IMR-90 (cell line): ENCODE data around the gene ZNF546. TPM values are rescaled to one million over a fixed set of nuclear protein-coding genes. Genes with fewer than 3 reads are reported as not detected.
"Not testable (repeated sequence)": the region's sequence is repeated elsewhere in the genome, so short reads cannot be mapped to it uniquely, and the experiment has no call there.

Source experiments
- ATAC-seq: fragments of 200-7000 bp; cut with Tn5 transposase; 2 replicates; pipeline ENCODE4 v1.9.1; 2020; ENCODE audit warnings: low read depth, mild to moderate bottlenecking, moderate library complexity
- BruUV-seq: library from RNA; stranded (reverse); fragments of 400-500 nt; replicated peaks from 2 replicates; lab custom pipeline; 2021; lab: Mats Ljungman, UMichigan
- CTCF ChIA-PET: fragments of 300-600 bp; formaldehyde crosslinking; extraction: SDS; loops from one replicate; lab custom pipeline; 2021; ENCODE audit warnings: antibody characterized with exemption; lab: Yijun Ruan, JAX
- POLR2A ChIA-PET: fragments of 300-600 bp; sonication (Branson Sonifier 250); formaldehyde crosslinking; loops from one replicate; lab custom pipeline; 2022; ENCODE audit warnings: antibody characterized with exemption; ENCODE audit not compliant: unreplicated experiment; lab: Charles Lee
- DNase-seq: peaks from one replicate; pipeline ENCODE4 v3.0.0; 2013
- H2AFZ ChIP-seq: replicated peaks from 2 replicates; pipeline ENCODE3; 2013; ENCODE audit warnings: low read length, mild to moderate bottlenecking; ENCODE audit not compliant: poor library complexity
- H2AK5ac ChIP-seq: 2 replicates; pipeline ENCODE4 v1.6.1; 2013; ENCODE audit warnings: low read depth, low read length, inconsistent platforms
- H2AK9ac ChIP-seq: replicated peaks from 2 replicates; pipeline ENCODE3; 2013; ENCODE audit warnings: mild to moderate bottlenecking, low read depth, low read length, moderate library complexity; ENCODE audit not compliant: poor library complexity
- H2BK120ac ChIP-seq: 2 replicates; pipeline ENCODE4 v1.6.1; 2013; ENCODE audit warnings: low read depth, low read length, inconsistent platforms
- H2BK15ac ChIP-seq: 3 replicates; pipeline ENCODE4 v1.6.1; 2013; ENCODE audit warnings: low read depth, low read length, inconsistent platforms
- H2BK20ac ChIP-seq: 2 replicates; pipeline ENCODE4 v1.6.1; 2013; ENCODE audit warnings: low read depth, mild to moderate bottlenecking, inconsistent platforms, low read length, moderate library complexity
- H2BK5ac ChIP-seq: 2 replicates; pipeline ENCODE4 v1.6.1; 2013; ENCODE audit warnings: mild to moderate bottlenecking, low read depth, low read length, inconsistent platforms; ENCODE audit not compliant: poor library complexity, severe bottlenecking
- H3K14ac ChIP-seq: replicated peaks from 2 replicates; pipeline ENCODE4 v1.6.1; 2013; ENCODE audit warnings: low read depth, low read length, inconsistent platforms
- H3K18ac ChIP-seq: 2 replicates; pipeline ENCODE4 v1.6.1; 2013; ENCODE audit warnings: low read depth, low read length, control low read depth
- H3K23ac ChIP-seq: 2 replicates; pipeline ENCODE4 v1.6.1; 2013; ENCODE audit warnings: low read depth, low read length, inconsistent platforms
- H3K27ac ChIP-seq: 2 replicates; pipeline ENCODE4 v1.5.1; 2013; ENCODE audit warnings: mild to moderate bottlenecking, control low read depth, low read length; ENCODE audit not compliant: insufficient read depth
- H3K27me3 ChIP-seq: 2 replicates; pipeline ENCODE4 v1.6.1; 2013; ENCODE audit warnings: low read length; ENCODE audit not compliant: control insufficient read depth, insufficient read depth
- H3K36me3 ChIP-seq: 2 replicates; pipeline ENCODE4 v1.6.1; 2013; ENCODE audit warnings: low read length, mixed read lengths; ENCODE audit not compliant: control insufficient read depth, insufficient read depth
- H3K4ac ChIP-seq: 2 replicates; pipeline ENCODE4 v1.6.1; 2013; ENCODE audit warnings: low read depth, low read length, inconsistent platforms
- H3K4me1 ChIP-seq: 2 replicates; pipeline ENCODE4 v1.6.1; 2013; ENCODE audit warnings: low read length, mixed read lengths; ENCODE audit not compliant: control insufficient read depth, insufficient read depth
- H3K4me2 ChIP-seq: 2 replicates; pipeline ENCODE4 v1.6.1; 2013; ENCODE audit warnings: low read depth, mild to moderate bottlenecking, control low read depth, low read length, moderate library complexity
- H3K4me3 ChIP-seq: 2 replicates; pipeline ENCODE4 v1.5.1; 2013; ENCODE audit warnings: low read depth, mild to moderate bottlenecking, control low read depth, low read length, moderate library complexity; ENCODE audit not compliant: insufficient read depth
- H3K56ac ChIP-seq: 2 replicates; pipeline ENCODE4 v1.6.1; 2013; ENCODE audit warnings: low read length, inconsistent platforms; ENCODE audit not compliant: insufficient read depth; ENCODE audit errors: extremely low read depth
- H3K79me1 ChIP-seq, 2 experiments: 2 replicates each; pipeline ENCODE4 v1.6.1; 2013; ENCODE audit warnings: low read length in 2 of 2, inconsistent platforms in 1 of 2, low read depth in 1 of 2
- H3K9ac ChIP-seq: 2 replicates; pipeline ENCODE4 v1.6.1; 2013; ENCODE audit warnings: low read depth, low read length, control low read depth
- H3K9me1 ChIP-seq: 2 replicates; pipeline ENCODE4 v1.6.1; 2013; ENCODE audit warnings: low read length, inconsistent platforms; ENCODE audit not compliant: insufficient read depth
- H3K9me3 ChIP-seq: 2 replicates; pipeline ENCODE4 v1.6.1; 2013; ENCODE audit warnings: low read length; ENCODE audit not compliant: control insufficient read depth, insufficient read depth
- H4K20me1 ChIP-seq: 2 replicates; pipeline ENCODE4 v1.6.1; 2013; ENCODE audit warnings: low read length, inconsistent platforms; ENCODE audit not compliant: insufficient read depth
- H4K5ac ChIP-seq: 2 replicates; pipeline ENCODE4 v1.6.1; 2013; ENCODE audit warnings: mild to moderate bottlenecking, low read depth, low read length, control low read depth
- H4K8ac ChIP-seq, 2 experiments: 2 replicates each; pipeline ENCODE4 v1.6.1; 2013; ENCODE audit warnings: low read depth in 2 of 2, low read length in 2 of 2, control low read depth in 1 of 2, inconsistent platforms in 1 of 2
- H4K91ac ChIP-seq: 2 replicates; pipeline ENCODE4 v1.6.1; 2013; ENCODE audit warnings: low read depth, low read length, inconsistent platforms; ENCODE audit not compliant: insufficient read depth
- WGBS, 2 experiments: methylation state at CpG; one replicate each; pipeline versions ENCODE4 v1.1.5 to v1.1.7; 2013; ENCODE audit warnings: missing lambda C conversion rate in 2 of 2; ENCODE audit not compliant: insufficient read length in 1 of 2; ENCODE audit errors: extremely low coverage in 2 of 2; 5-methylcytosine and 5-hydroxymethylcytosine counted together
- dilution Hi-C: fragments of 300-500 bp; cut with HindIII; formaldehyde crosslinking; loops from one replicate; pipeline ENCODE4 v1.14.3; 2018; ENCODE audit warnings: low sequenced_read_pairs; ENCODE audit not compliant: unreplicated experiment
- in situ Hi-C: fragments of 300-500 bp; cut with MboI; formaldehyde crosslinking; loops from 3 replicates; pipeline ENCODE4 v1.14.3; 2019; ENCODE audit warnings: low sequenced_read_pairs, inconsistent platforms, mixed read lengths
- intact Hi-C: fragments of 100-400 bp; cut with micrococcal nuclease; formaldehyde crosslinking; loops from 2 replicates; pipeline ENCODE4 v1.10.0; 2022
- polyA plus RNA-seq, 3 experiments: library from polyadenylated mRNA; depleted of rRNA; stranded (reverse); fragments of >200 nt; gene quantifications; 2 replicates each; pipeline ENCODE4 v1.2.3, GENCODE V29; 2012; ENCODE audit warnings: low replicate concordance in 1 of 3
- total RNA-seq: library from RNA; depleted of rRNA; stranded (reverse); fragments of >200 nt; gene quantifications from 2 replicates; pipeline ENCODE4 v1.2.3, GENCODE V29; 2012

The ZNF546 gene
- total and polyA plus RNA-seq, 2 of the 4 experiments (the other 2 are of a cell fraction) = 1.6 to 6.5 TPM

DNA sequence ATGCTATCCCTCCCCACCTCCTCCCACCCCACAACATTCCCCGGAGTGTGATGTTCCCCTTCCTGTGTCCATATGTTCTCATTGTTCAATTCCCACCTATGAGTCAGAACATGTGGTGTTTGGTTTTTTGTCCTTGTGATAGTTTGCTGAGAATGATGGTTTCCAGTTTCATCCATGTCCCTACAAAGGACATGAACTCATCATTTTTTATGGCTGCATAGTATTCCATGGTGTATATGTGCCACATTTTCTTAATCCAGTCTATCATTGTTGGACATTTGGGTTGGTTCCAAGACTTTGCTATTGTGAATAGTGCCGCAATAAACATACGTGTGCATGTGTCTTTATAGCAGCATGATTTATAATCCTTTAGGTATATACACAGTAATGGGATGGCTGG is 41.2 kb downstream of the ZNF546 start:
- peaks cover 42% of the 10 kb centered on the region for H3K9me3 ChIP-seq
- WGBS, 2 experiments = no CpG with 5 or more reads among the region's 3 CpGs
- DNase-seq, intact Hi-C loops, H2AK5ac ChIP-seq, H4K91ac ChIP-seq, H2BK120ac ChIP-seq, H3K14ac ChIP-seq, H2AK9ac ChIP-seq, H4K5ac ChIP-seq, H2BK5ac ChIP-seq, H3K79me1 ChIP-seq, H3K4me3 ChIP-seq, H3K27me3 ChIP-seq, H3K23ac ChIP-seq, H4K20me1 ChIP-seq, H3K27ac ChIP-seq, POLR2A ChIA-PET, dilution Hi-C loops, H3K4me2 ChIP-seq, H4K8ac ChIP-seq, H3K56ac ChIP-seq, H2BK15ac ChIP-seq, H2AFZ ChIP-seq, in situ Hi-C loops, H2BK20ac ChIP-seq, ATAC-seq, H3K4ac ChIP-seq, H3K4me1 ChIP-seq, BruUV-seq, CTCF ChIA-PET, H3K18ac ChIP-seq, H3K36me3 ChIP-seq, H3K9ac ChIP-seq, H3K9me1 ChIP-seq: not testable (repeated sequence)

DNA sequence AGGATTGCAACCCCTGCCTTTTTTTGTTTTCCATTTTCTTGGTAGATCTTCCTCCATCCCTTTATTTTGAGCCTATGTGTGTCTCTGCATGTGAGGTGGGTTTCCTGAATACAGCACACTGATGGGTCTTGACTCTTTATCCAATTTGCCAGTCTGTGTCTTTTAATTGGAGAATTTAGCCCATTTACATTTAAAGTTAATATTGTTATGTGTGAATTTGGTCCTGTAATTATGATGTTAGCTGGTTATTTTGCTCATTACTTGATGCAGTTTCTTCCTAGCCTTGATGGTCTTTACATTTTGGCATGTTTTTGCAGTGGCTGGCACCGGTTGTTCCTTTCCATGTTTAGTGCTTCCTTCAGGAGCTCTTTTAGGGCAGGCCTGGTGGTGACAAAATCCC is 44.9 kb downstream of the ZNF546 start:
- H3K9me3 ChIP-seq = peaks cover 23% of the 10 kb centered on the region
- CTCF ChIA-PET, in situ Hi-C loops, H3K56ac ChIP-seq, intact Hi-C loops, H2BK120ac ChIP-seq, H4K5ac ChIP-seq, ATAC-seq, H3K27ac ChIP-seq, H3K79me1 ChIP-seq, H2AK9ac ChIP-seq, dilution Hi-C loops, H3K27me3 ChIP-seq, H3K9me1 ChIP-seq, H3K4me1 ChIP-seq, H4K8ac ChIP-seq, H2AK5ac ChIP-seq, H2BK5ac ChIP-seq, H2AFZ ChIP-seq, H2BK20ac ChIP-seq, H4K20me1 ChIP-seq, H3K14ac ChIP-seq, POLR2A ChIA-PET, H4K91ac ChIP-seq, H3K4me2 ChIP-seq, BruUV-seq, DNase-seq, H3K9ac ChIP-seq, H3K23ac ChIP-seq, H3K4me3 ChIP-seq, H2BK15ac ChIP-seq, H3K4ac ChIP-seq, H3K18ac ChIP-seq: not testable (repeated sequence)
- peaks cover 13% of the 10 kb centered on the region for H3K36me3 ChIP-seq
- no CpG with 5 or more reads among the region's 1 CpG for WGBS, 2 experiments
